SU-DHL-6 (cell line): Measurements from ENCODE around the gene MYBPH.
A peak's percentile ranks its signal among the peaks of the same experiment; 100 is the strongest.

Experiments used
- CTCF ChIP-seq: fragments of 200-600 bp; sonication (generic); IDR thresholded peaks from one replicate; pipeline ENCODE4 v1.5.1; 2017; ENCODE audit warnings: antibody characterized with exemption, mild to moderate bottlenecking, low read length, moderate library complexity; ENCODE audit not compliant: insufficient read depth, poor library complexity, severe bottlenecking
- EZH2phosphoT487 ChIP-seq: fragments of 200-600 bp; sonication (generic), shearing (Covaris generic); conservative IDR thresholded peaks from 2 replicates; pipeline ENCODE4 v1.6.1; 2018; ENCODE audit warnings: mild to moderate bottlenecking, antibody characterized with exemption, low read length, moderate library complexity, mixed read lengths

- peak; percentile 57 for TF ChIP-seq CTCF
- TF ChIP-seq EZH2phosphoT487: no peak
Observed at GRCh38 chr1:203172184-203173010, 3.2 kb downstream of the MYBPH start.
